Endothelial cell of umbilical vein (primary cell): Measurements from ENCODE around the gene DEPDC5. TPM values are rescaled to one million over a fixed set of nuclear protein-coding genes. Genes with fewer than 3 reads are reported as not detected.

ENCODE experiments used
- BruUV-seq: library from RNA; stranded (reverse); fragments of 400-500 nt; replicated peaks from 2 replicates; lab custom pipeline; 2021; lab: Mats Ljungman, UMichigan
- CTCF ChIA-PET: fragments of 300-600, 350-600 bp; sonication (Branson Sonifier 250); formaldehyde crosslinking; loops from one replicate; lab custom pipeline; 2021; ENCODE audit warnings: antibody characterized with exemption, inconsistent platforms; lab: Charles Lee
- POLR2A ChIA-PET: fragments of 300-600, 350-600 bp; sonication (Branson Sonifier 250); formaldehyde crosslinking; loops from one replicate; lab custom pipeline; 2021; ENCODE audit warnings: antibody characterized with exemption, inconsistent platforms; lab: Charles Lee
- DNase-seq: peaks from one replicate; pipeline ENCODE4 v3.0.0-alpha.2; 2011; ENCODE audit warnings: low read depth, low spot score
- FAIRE-seq: peaks from 2 replicates; lab custom pipeline; 2011; peaks lifted over from hg19 to GRCh38; lab: Jason Lieb, UNC
- H2AFZ ChIP-seq: 2 replicates; pipeline ENCODE4 v1.6.0; 2012; ENCODE audit warnings: low read depth, low read length, control low read depth, inconsistent platforms
- H3K27ac ChIP-seq: 2 replicates; pipeline ENCODE4 v1.5.1; 2011; ENCODE audit warnings: low read depth, mild to moderate bottlenecking, control low read depth, low read length, moderate library complexity; ENCODE audit not compliant: insufficient read depth
- H3K27me3 ChIP-seq, 2 experiments: 2 replicates each; pipeline versions ENCODE4 v1.6.0 to v1.6.1; 2011; ENCODE audit warnings: low read length in 2 of 2, mixed read lengths in 1 of 2; ENCODE audit not compliant: control insufficient read depth in 2 of 2, insufficient read depth in 2 of 2
- H3K36me3 ChIP-seq, 2 experiments: 2 replicates in 1 of 2; 3 replicates in 1 of 2; pipeline ENCODE4 v1.5.1; 2011; ENCODE audit warnings: low read length in 2 of 2, mild to moderate bottlenecking in 1 of 2, moderate library complexity in 1 of 2; ENCODE audit not compliant: control insufficient read depth in 2 of 2, insufficient read depth in 2 of 2; ENCODE audit errors: extremely low read depth in 1 of 2
- H3K4me1 ChIP-seq: 3 replicates; pipeline ENCODE4 v1.5.1; 2011; ENCODE audit warnings: mild to moderate bottlenecking, low read length; ENCODE audit not compliant: control insufficient read depth, insufficient read depth; ENCODE audit errors: extremely low read depth
- H3K4me2 ChIP-seq: 2 replicates; pipeline ENCODE4 v1.6.1; 2011; ENCODE audit warnings: low read length, control low read depth, mixed read lengths; ENCODE audit not compliant: insufficient read depth
- H3K4me3 ChIP-seq, 3 experiments: fragments of 200-600 bp in 1 of 3; sonication (generic), shearing (Covaris generic) in 1 of 3; replicated peaks in 1 of 3; 2 replicates each; pipeline ENCODE4 v1.5.1; 2011 to 2016; ENCODE audit warnings: control low read depth in 3 of 3, low read length in 3 of 3, mild to moderate bottlenecking in 2 of 3, inconsistent platforms in 1 of 3, low read depth in 1 of 3, moderate library complexity in 1 of 3; ENCODE audit not compliant: insufficient read depth in 1 of 3
- H3K79me2 ChIP-seq: 2 replicates; pipeline ENCODE4 v1.6.0; 2012; ENCODE audit warnings: low read length, inconsistent platforms; ENCODE audit not compliant: control insufficient read depth, insufficient read depth
- H3K9ac ChIP-seq: replicated peaks from 2 replicates; pipeline ENCODE3; 2011; ENCODE audit warnings: low read length, control low read depth; ENCODE audit not compliant: insufficient read depth; ENCODE audit errors: extremely low read depth
- H3K9me1 ChIP-seq: replicated peaks from 3 replicates; pipeline ENCODE4 v1.6.0; 2011; ENCODE audit warnings: mild to moderate bottlenecking, low read length; ENCODE audit not compliant: control insufficient read depth, insufficient read depth; ENCODE audit errors: extremely low read depth
- H3K9me3 ChIP-seq: replicated peaks from 2 replicates; pipeline ENCODE4 v1.5.1; 2012; ENCODE audit warnings: low read length, inconsistent platforms; ENCODE audit not compliant: control insufficient read depth, insufficient read depth
- H4K20me1 ChIP-seq: replicated peaks from 2 replicates; pipeline ENCODE3; 2011; ENCODE audit warnings: mild to moderate bottlenecking, low read length; ENCODE audit not compliant: control insufficient read depth, insufficient read depth; ENCODE audit errors: extremely low read depth
- EZH2 ChIP-seq: IDR thresholded peaks from 2 replicates; pipeline ENCODE4 v1.6.1; 2012; ENCODE audit warnings: borderline replicate concordance, low read depth, mild to moderate bottlenecking, moderate library complexity, low read length, inconsistent platforms; ENCODE audit not compliant: severe bottlenecking
- FOS ChIP-seq: IDR thresholded peaks from 2 replicates; pipeline ENCODE4 v1.6.1; 2011; ENCODE audit warnings: mild to moderate bottlenecking, low read length, moderate library complexity, borderline replicate concordance; ENCODE audit not compliant: insufficient read depth
- GATA2 ChIP-seq: IDR thresholded peaks from 2 replicates; pipeline ENCODE4 v1.7.0; 2011; ENCODE audit warnings: low read depth, mild to moderate bottlenecking, moderate library complexity, mixed read lengths, low read length; ENCODE audit not compliant: insufficient read length, insufficient read depth
- JUN ChIP-seq: IDR thresholded peaks from 2 replicates; pipeline ENCODE4 v1.6.1; 2011; ENCODE audit warnings: borderline replicate concordance, low read depth; ENCODE audit not compliant: insufficient read length, insufficient read depth
- MAX ChIP-seq: IDR thresholded peaks from 2 replicates; pipeline ENCODE4 v1.6.1; 2011; ENCODE audit not compliant: insufficient read depth, insufficient read length
- MYC ChIP-seq: IDR thresholded peaks from one replicate; pipeline ENCODE4 v1.6.1; 2011; ENCODE audit warnings: mild to moderate bottlenecking, low read depth, low read length
- POLR2A ChIP-seq: IDR thresholded peaks from 2 replicates; pipeline ENCODE4 v1.6.1; 2012; ENCODE audit warnings: low read depth, mild to moderate bottlenecking, control low read depth, low read length
- POLR2AphosphoS5 ChIP-seq: IDR thresholded peaks from 2 replicates; pipeline ENCODE4 v1.6.1; 2012; ENCODE audit warnings: low read depth, mild to moderate bottlenecking, control low read depth, low read length, moderate library complexity; ENCODE audit not compliant: insufficient read depth
- dilution Hi-C: fragments of 300-500 bp; cut with MboI; formaldehyde crosslinking; loops from one replicate; pipeline ENCODE4 v1.15.0; 2019; ENCODE audit warnings: low sequenced_read_pairs; ENCODE audit not compliant: extremely low pct_ligation_motif_present
- intact Hi-C: fragments of 100-400 bp; cut with micrococcal nuclease; formaldehyde crosslinking; loops from one replicate; pipeline ENCODE4 v1.10.0; 2022
- polyA plus RNA-seq, 4 experiments: library from polyadenylated mRNA; depleted of rRNA in 3 of 4; stranded (reverse) in 3 of 4; unstranded in 1 of 4; fragments of >200 nt; gene quantifications; 2 replicates each; pipeline versions ENCODE4 v1.2.1 to v1.2.3, GENCODE V29; 2011 to 2012; ENCODE audit warnings: missing spikeins in 1 of 4
- total RNA-seq: library from RNA; stranded (reverse); gene quantifications from 2 replicates; pipeline ENCODE4 v1.2.3, GENCODE V29; 2021
- TF ChIP-seq, protein P1 (sequence below), 2 donors: IDR thresholded peaks; 1 replicate in 1 of 2; 2 replicates in 1 of 2; pipeline ENCODE4 v1.5.1; 2011; ENCODE audit warnings: low read length in 2 of 2, mild to moderate bottlenecking in 2 of 2, moderate library complexity in 2 of 2, control low read depth in 1 of 2, inconsistent platforms in 1 of 2, low read depth in 1 of 2; ENCODE audit not compliant: insufficient read depth in 1 of 2; ENCODE audit errors: extremely low read depth in 1 of 2

The DEPDC5 gene
- total and polyA plus RNA-seq, 2 donors (not counting 3 experiments of a cell fraction or from before 2014, with no cell fraction given) = 13.1 to 36.6 TPM

- Histone ChIP-seq H3K27ac (no peak overlapping the region), H4K20me1 (no peaks in the 10 kb centered on the region), H3K9me3 (no peaks in the 10 kb centered on the region), H3K9me1 (no peaks in the 10 kb centered on the region), H2AFZ (no peak overlapping the region), H3K27me3 (peaks cover 2 to 5% of the 10 kb centered on the region in 2 experiments), H3K36me3 (no peaks in the 10 kb centered on the region), H3K79me2 (no peaks in the 10 kb centered on the region), H3K9ac (no peak overlapping the region), H3K4me3 (no peak overlapping the region), H3K4me1 (peaks cover 12% of the 10 kb centered on the region), H3K4me2 (no peak overlapping the region)
- BruUV-seq = no TSS peak
- dilution Hi-C loops (no loop called here), intact Hi-C loops (no loop called here)
- TF ChIP-seq MYC (no peak), POLR2A (no peak), FOS (no peak), POLR2AphosphoS5 (no peak), MAX (no peak), GATA2 (no peak), EZH2 (no peak), JUN (no peak)
- TF ChIP-seq, protein P1, sequence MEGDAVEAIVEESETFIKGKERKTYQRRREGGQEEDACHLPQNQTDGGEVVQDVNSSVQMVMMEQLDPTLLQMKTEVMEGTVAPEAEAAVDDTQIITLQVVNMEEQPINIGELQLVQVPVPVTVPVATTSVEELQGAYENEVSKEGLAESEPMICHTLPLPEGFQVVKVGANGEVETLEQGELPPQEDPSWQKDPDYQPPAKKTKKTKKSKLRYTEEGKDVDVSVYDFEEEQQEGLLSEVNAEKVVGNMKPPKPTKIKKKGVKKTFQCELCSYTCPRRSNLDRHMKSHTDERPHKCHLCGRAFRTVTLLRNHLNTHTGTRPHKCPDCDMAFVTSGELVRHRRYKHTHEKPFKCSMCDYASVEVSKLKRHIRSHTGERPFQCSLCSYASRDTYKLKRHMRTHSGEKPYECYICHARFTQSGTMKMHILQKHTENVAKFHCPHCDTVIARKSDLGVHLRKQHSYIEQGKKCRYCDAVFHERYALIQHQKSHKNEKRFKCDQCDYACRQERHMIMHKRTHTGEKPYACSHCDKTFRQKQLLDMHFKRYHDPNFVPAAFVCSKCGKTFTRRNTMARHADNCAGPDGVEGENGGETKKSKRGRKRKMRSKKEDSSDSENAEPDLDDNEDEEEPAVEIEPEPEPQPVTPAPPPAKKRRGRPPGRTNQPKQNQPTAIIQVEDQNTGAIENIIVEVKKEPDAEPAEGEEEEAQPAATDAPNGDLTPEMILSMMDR (IDR thresholded peaks at IDR 0.05; ENCODE audit: extremely low read depth in 1 of 2, insufficient read depth in 1 of 2, low read depth in 1 of 2, low read length in 2 of 2) = no peak
- CTCF ChIA-PET = no interaction called here
- POLR2A ChIA-PET = no interaction called here
- no peak for DNase-seq
- FAIRE-seq = no peak
These were observed 167.3 kb downstream of the DEPDC5 start for GRCh38 chr22:31921106-31921505.
